Vagina (tissue), 2 donors: Measurements from ENCODE around the gene PABPC1L.

Experiments
- POLR2A ChIP-seq, 2 donors: fragments of 450-650 bp; IDR thresholded peaks; one replicate each; pipeline ENCODE4 v1.6.1; 2017; ENCODE audit warnings: antibody characterized with exemption in 2 of 2, mild to moderate bottlenecking in 2 of 2, moderate library complexity in 2 of 2
- POLR2AphosphoS5 ChIP-seq, 2 donors: sonication (generic); formaldehyde crosslinking; IDR thresholded peaks; one replicate each; pipeline ENCODE4 v1.9.0; 2017; ENCODE audit warnings: antibody characterized with exemption in 2 of 2, mild to moderate bottlenecking in 2 of 2, low read depth in 1 of 2; ENCODE audit not compliant: insufficient read depth in 1 of 2
- TF ChIP-seq, protein P1 (sequence below), 3 experiments: fragments of 450-650 bp in 2 of 3; fragments of 200-600 bp in 1 of 3; sonication (generic) in 1 of 3; IDR thresholded peaks; one replicate each; pipeline ENCODE4 v1.5.1; 2017 to 2019; ENCODE audit warnings: antibody characterized with exemption in 3 of 3, mild to moderate bottlenecking in 2 of 3, moderate library complexity in 2 of 3

- TF ChIP-seq, protein P1, sequence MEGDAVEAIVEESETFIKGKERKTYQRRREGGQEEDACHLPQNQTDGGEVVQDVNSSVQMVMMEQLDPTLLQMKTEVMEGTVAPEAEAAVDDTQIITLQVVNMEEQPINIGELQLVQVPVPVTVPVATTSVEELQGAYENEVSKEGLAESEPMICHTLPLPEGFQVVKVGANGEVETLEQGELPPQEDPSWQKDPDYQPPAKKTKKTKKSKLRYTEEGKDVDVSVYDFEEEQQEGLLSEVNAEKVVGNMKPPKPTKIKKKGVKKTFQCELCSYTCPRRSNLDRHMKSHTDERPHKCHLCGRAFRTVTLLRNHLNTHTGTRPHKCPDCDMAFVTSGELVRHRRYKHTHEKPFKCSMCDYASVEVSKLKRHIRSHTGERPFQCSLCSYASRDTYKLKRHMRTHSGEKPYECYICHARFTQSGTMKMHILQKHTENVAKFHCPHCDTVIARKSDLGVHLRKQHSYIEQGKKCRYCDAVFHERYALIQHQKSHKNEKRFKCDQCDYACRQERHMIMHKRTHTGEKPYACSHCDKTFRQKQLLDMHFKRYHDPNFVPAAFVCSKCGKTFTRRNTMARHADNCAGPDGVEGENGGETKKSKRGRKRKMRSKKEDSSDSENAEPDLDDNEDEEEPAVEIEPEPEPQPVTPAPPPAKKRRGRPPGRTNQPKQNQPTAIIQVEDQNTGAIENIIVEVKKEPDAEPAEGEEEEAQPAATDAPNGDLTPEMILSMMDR (IDR thresholded peaks at IDR 0.05): no peak
- TF ChIP-seq POLR2A (IDR thresholded peaks at IDR 0.05) (no peak), POLR2AphosphoS5 (IDR thresholded peaks at IDR 0.05; ENCODE audit: insufficient read depth in 1 of 2, low read depth in 1 of 2) (no peak)
These were observed 18.0 kb upstream of the PABPC1L start for GRCh38 chr20:44891826-44892225.
